ENCODE data around the gene SRRM2. TPM values are rescaled to one million over a fixed set of nuclear protein-coding genes. Genes with fewer than 3 reads are reported as not detected.

SRRM2 gene
- total RNA-seq, 4 donors from 2014 or later: 73.9 to 398 (median 255) TPM

GRCh38 chr16:2705351-2705750 lies 47.1 kb upstream of the SRRM2 start:
- peaks cover 0 to 99% of the 10 kb centered on the region in 2 donors for H3K36me3 ChIP-seq
- WGBS, 2 donors (ENCODE audit: low coverage in 1 of 2): no CpG with 5 or more reads among the region's 10 CpGs
- TF ChIP-seq CTCF (IDR thresholded peaks at IDR 0.05) (no peak), EP300 (IDR thresholded peaks at IDR 0.05) (no peak), POLR2A (IDR thresholded peaks at IDR 0.05) (no peak), POLR2AphosphoS5 (IDR thresholded peaks at IDR 0.05) (no peak)
- H3K27me3 ChIP-seq: no peaks in the 10 kb centered on the region
- no peak overlapping the region for H3K4me3 ChIP-seq
- ATAC-seq: no peak
- no peaks in the 10 kb centered on the region for H3K9me3 ChIP-seq
- H3K4me1 ChIP-seq: no peaks in the 10 kb centered on the region
- no peak overlapping the region for H3K27ac ChIP-seq

- Histone ChIP-seq H3K27ac (no peak overlapping the region), H3K36me3 (peaks cover 0 to 92% of the 10 kb centered on the region in 2 donors), H3K27me3 (no peaks in the 10 kb centered on the region), H3K4me3 (no peak overlapping the region), H3K4me1 (no peaks in the 10 kb centered on the region), H3K9me3 (no peaks in the 10 kb centered on the region)
- TF ChIP-seq POLR2A (IDR thresholded peaks at IDR 0.05) (no peak), CTCF (IDR thresholded peaks at IDR 0.05) (no peak), EP300 (IDR thresholded peaks at IDR 0.05) (no peak), POLR2AphosphoS5 (IDR thresholded peaks at IDR 0.05) (no peak)
- ATAC-seq: no peak
- WGBS, 2 donors (ENCODE audit: low coverage in 1 of 2): no CpG with 5 or more reads among the region's 17 CpGs
Observed at GRCh38 chr16:2706085-2706484, 46.4 kb upstream of the SRRM2 start.

GRCh38 chr16:2706611-2707311 lies 45.7 kb upstream of the SRRM2 start:
- Histone ChIP-seq H3K4me1 (no peaks in the 10 kb centered on the region), H3K4me3 (no peak overlapping the region), H3K9me3 (no peaks in the 10 kb centered on the region), H3K27ac (no peak overlapping the region), H3K27me3 (no peaks in the 10 kb centered on the region), H3K36me3 (peaks cover 0 to 85% of the 10 kb centered on the region in 2 donors)
- ATAC-seq: no peak
- WGBS, 2 donors (ENCODE audit: low coverage in 1 of 2): 67 to 100% methylated on average over 1 to 4 of the region's 22 CpGs
- no peak for TF ChIP-seq CTCF (IDR thresholded peaks at IDR 0.05)
- TF ChIP-seq POLR2A (IDR thresholded peaks at IDR 0.05): no peak
- no peak for TF ChIP-seq POLR2AphosphoS5 (IDR thresholded peaks at IDR 0.05)
- no peak for TF ChIP-seq EP300 (IDR thresholded peaks at IDR 0.05)

GRCh38 chr16:2707368-2708289 lies 44.8 kb upstream of the SRRM2 start:
- Histone ChIP-seq H3K4me1 (no peaks in the 10 kb centered on the region), H3K9me3 (no peaks in the 10 kb centered on the region), H3K27me3 (no peaks in the 10 kb centered on the region), H3K4me3 (no peak overlapping the region), H3K36me3 (peaks cover 0 to 77% of the 10 kb centered on the region in 2 donors), H3K27ac (no peak overlapping the region)
- 81 to 95% methylated on average over 9 to 14 of the region's 51 CpGs for WGBS, 2 donors (ENCODE audit: low coverage in 1 of 2)
- TF ChIP-seq CTCF (IDR thresholded peaks at IDR 0.05) (no peak), POLR2AphosphoS5 (IDR thresholded peaks at IDR 0.05) (no peak), EP300 (IDR thresholded peaks at IDR 0.05) (no peak), POLR2A (IDR thresholded peaks at IDR 0.05) (no peak)
- no peak for ATAC-seq
